NT2/D1 (cell line): Measurements from ENCODE around the gene RAB11FIP4.

Experiments
- SUZ12 ChIP-seq: IDR thresholded peaks from 2 replicates; pipeline ENCODE4 v1.6.1; 2011; ENCODE audit not compliant: insufficient read length, insufficient read depth; ENCODE audit errors: extremely low read depth
- YY1 ChIP-seq: IDR thresholded peaks from 2 replicates; pipeline ENCODE4 v1.6.1; 2011; ENCODE audit not compliant: insufficient read length, insufficient read depth
- ZNF274 ChIP-seq: IDR thresholded peaks from 2 replicates; pipeline ENCODE4 v1.6.1; 2011; ENCODE audit warnings: mild to moderate bottlenecking, low read depth, low read length

GRCh38 chr17:31393749-31394146 is 2.3 kb downstream of the RAB11FIP4 start:
- TF ChIP-seq SUZ12 (no peak), YY1 (no peak), ZNF274 (no peak)
